ENCODE results near the gene TRPM8.
A peak's percentile ranks its signal among the peaks of the same experiment; 100 is the strongest.

TRPM8 gene

GRCh38 chr2:233989221-233989858, 72.2 kb downstream of the TRPM8 start:
- TF ChIP-seq, protein P1, sequence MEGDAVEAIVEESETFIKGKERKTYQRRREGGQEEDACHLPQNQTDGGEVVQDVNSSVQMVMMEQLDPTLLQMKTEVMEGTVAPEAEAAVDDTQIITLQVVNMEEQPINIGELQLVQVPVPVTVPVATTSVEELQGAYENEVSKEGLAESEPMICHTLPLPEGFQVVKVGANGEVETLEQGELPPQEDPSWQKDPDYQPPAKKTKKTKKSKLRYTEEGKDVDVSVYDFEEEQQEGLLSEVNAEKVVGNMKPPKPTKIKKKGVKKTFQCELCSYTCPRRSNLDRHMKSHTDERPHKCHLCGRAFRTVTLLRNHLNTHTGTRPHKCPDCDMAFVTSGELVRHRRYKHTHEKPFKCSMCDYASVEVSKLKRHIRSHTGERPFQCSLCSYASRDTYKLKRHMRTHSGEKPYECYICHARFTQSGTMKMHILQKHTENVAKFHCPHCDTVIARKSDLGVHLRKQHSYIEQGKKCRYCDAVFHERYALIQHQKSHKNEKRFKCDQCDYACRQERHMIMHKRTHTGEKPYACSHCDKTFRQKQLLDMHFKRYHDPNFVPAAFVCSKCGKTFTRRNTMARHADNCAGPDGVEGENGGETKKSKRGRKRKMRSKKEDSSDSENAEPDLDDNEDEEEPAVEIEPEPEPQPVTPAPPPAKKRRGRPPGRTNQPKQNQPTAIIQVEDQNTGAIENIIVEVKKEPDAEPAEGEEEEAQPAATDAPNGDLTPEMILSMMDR (conservative IDR thresholded peaks at IDR 0.05), result no peak
- H3K27ac ChIP-seq, result peak overlapping the region; percentile 73

- TF ChIP-seq, protein P1 (conservative IDR thresholded peaks at IDR 0.05), result no peak
- peak overlapping the region; percentile 73 for H3K27ac ChIP-seq
These were observed 73.2 kb downstream of the TRPM8 start for GRCh38 chr2:233990261-233990798.

DNA sequence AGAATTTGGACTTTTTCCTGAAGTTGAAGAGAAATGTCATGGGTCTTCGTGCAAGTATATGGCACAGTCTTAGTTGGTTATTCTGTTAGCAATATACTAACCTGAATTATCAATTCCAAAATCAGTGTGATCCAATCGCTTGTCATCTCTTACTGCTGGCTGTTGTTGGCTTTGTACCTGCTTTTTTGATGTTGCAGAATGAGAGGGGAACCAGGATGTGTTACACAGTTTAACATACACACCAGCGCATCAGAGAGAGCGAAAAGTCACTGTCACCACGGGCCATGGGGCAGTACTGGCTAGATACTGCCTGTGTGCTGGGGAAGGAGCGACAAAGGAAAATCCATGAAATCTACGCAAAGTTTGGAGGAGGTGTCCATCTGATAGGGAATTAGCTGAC, 74.0 kb downstream of the TRPM8 start:
- TF ChIP-seq, protein P1 (conservative IDR thresholded peaks at IDR 0.05), result no peak

GRCh38 chr2:233992513-233993217, 75.5 kb downstream of the TRPM8 start:
- TF ChIP-seq, protein P1 (conservative IDR thresholded peaks at IDR 0.05), result no peak

More for the DNA sequence above, 74.0 kb downstream of the TRPM8 start:
- H3K27ac ChIP-seq, result peak overlapping the region; percentile 73

DNA sequence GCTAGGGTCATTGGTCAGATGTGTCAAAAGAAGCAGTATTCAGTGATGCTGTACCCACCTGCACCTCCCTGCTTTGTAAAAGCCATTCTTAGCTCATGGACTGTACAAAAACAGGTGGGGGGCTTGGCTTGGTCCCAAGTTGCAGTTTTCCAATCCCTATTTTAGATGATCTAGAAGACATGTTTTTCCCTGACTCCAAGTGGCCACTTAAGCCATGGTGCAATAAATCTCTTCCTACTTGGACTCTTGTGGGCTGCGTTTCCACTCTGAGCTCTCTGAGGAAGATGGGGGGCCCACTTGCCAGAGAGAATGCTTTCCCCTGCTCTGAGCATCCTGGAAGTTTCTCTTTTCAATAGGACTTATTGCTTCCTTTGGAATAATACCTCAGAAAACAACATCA, 76.3 kb downstream of the TRPM8 start:
- TF ChIP-seq, protein P1 (conservative IDR thresholded peaks at IDR 0.05), result no peak
- H3K27ac ChIP-seq, result no peak overlapping the region

More at GRCh38 chr2:233992513-233993217, 75.5 kb downstream of the TRPM8 start:
- H3K27ac ChIP-seq, result no peak overlapping the region

- TF ChIP-seq, protein P1 (conservative IDR thresholded peaks at IDR 0.05), result no peak
These were observed 77.0 kb downstream of the TRPM8 start for GRCh38 chr2:233994151-233994550.

DNA sequence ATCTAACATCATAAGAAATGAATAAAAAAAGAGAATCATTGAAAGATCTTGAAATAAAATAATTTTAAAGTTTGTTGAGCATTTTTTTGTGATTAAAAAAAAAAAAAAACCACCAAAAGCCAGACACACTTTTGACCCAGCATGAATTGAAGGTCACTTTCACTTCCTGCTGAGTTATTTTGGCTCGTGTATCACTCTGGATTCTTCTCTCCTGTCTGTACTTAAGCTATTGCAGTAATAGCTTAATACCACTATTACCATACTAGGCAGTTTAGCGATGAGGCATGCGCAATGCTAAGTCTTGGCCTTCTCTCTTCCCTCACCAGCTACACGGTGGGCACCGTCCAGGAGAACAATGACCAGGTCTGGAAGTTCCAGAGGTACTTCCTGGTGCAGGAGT, 78.8 kb downstream of the TRPM8 start:
- TF ChIP-seq, protein P1 (conservative IDR thresholded peaks at IDR 0.05), result no peak
- H3K27ac ChIP-seq, result no peak overlapping the region

More at GRCh38 chr2:233994151-233994550, 77.0 kb downstream of the TRPM8 start:
- no peak overlapping the region for H3K27ac ChIP-seq
